ENCODE measurements around the gene PCDHB7.
"Not testable (repeated sequence)": the region's sequence is repeated elsewhere in the genome, so short reads cannot be mapped to it uniquely, and the experiment has no call there.

Gene PCDHB7

DNA sequence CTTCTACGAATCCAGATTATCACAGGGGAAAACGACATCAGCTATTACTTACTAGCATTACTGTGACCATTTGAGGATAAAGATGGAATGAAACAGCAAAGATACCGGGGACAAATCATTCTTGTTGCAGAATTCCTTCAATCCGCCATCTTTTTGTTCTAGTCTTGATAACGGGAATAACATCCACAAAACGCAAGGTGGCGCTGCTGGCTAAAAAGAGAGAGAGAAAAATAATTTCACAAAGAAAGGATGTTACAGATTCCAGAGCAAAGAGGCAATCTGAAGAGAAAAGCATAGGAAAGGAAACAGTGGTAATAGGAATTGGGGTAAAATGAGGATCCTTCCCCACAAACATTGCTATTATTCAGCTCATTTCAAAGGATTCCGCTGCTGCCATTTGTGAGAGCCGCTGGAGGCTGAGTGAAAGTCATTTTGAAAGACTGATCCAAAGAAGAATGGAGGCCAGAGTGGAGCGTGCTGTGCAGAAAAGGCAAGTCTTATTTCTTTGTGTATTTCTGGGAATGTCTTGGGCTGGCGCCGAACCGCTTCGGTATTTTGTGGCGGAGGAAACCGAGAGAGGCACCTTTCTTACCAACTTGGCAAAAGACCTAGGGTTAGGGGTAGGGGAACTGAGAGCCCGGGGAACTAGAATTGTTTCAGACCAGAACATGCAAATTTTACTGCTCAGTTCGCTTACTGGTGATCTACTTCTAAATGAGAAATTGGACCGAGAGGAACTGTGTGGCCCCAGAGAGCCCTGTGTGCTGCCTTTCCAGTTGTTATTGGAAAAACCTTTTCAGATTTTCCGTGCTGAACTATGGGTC is at the start of gene PCDHB7:
Gene PCDHB7, plus strand, starts transcription at position 264 of the 824 bp plus-strand sequence. Its CDS starts 192 bp downstream, at position 456.
- DNase-seq (ENCODE audit: low spot score) = peak; percentile 25

- not testable (repeated sequence) for DNase-seq (ENCODE audit: low spot score)
These were observed 48.9 kb upstream of the PCDHB7 start for GRCh38 chr5:141123396-141124135.

- no peak for DNase-seq (ENCODE audit: low spot score)
These were observed 45.1 kb upstream of the PCDHB7 start for GRCh38 chr5:141127305-141127704.

DNA sequence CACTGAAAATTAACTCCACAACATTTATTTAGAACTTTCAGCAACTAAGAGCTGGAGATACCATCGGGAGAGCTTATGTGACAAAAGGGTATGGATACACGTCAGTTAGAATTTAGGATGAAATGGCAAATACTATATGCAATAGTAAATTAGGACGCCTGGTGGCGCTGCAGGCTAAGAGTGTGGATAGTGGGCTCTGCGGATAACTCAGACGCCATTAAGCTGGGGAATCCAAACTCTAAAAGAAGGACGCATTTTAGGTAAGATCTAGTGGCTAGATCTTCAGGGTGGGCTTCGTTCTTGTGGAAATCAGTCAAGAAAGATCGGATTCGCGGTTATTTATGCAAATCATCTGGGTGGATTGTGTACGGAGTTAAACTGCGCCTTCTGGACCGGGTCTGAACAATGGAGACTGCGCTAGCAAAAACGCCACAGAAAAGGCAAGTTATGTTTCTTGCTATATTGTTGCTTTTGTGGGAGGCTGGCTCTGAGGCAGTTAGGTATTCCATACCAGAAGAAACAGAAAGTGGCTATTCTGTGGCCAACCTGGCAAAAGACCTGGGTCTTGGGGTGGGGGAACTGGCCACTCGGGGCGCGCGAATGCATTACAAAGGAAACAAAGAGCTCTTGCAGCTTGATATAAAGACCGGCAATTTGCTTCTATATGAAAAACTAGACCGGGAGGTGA is 37.3 kb upstream of the PCDHB7 start, which contains the start of gene PCDHB5:
Gene PCDHB5, plus strand, starts transcription at position 177 of the 688 bp plus-strand sequence. Its CDS starts 229 bp downstream, at position 406.
- DNase-seq (ENCODE audit: low spot score) = peak; percentile 36

GRCh38 chr5:141135718-141136266 is 36.7 kb upstream of the PCDHB7 start:
- no peak for DNase-seq (ENCODE audit: low spot score)

DNA sequence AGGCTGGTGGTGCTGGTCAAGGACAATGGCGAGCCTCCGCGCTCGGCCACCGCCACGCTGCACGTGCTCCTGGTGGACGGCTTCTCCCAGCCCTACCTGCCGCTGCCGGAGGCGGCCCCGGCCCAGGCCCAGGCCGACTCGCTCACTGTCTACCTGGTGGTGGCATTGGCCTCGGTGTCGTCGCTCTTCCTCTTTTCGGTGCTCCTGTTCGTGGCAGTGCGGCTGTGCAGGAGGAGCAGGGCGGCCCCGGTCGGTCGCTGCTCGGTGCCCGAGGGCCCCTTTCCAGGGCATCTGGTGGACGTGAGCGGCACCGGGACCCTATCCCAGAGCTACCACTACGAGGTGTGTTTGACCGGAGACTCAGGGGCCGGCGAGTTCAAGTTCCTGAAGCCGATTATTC is 35.1 kb upstream of the PCDHB7 start:
- not testable (repeated sequence) for DNase-seq (ENCODE audit: low spot score)

- DNase-seq (ENCODE audit: low spot score) = peak; percentile 26
These were observed 22.6 kb upstream of the PCDHB7 start, which contains the start of gene PCDHB6 for GRCh38 chr5:141149812-141150211. Gene PCDHB6 (plus strand): TSS chr5:141150057. CDS start chr5:141150258, 201 bp downstream.

- no peak for DNase-seq (ENCODE audit: low spot score)
These were observed 22.0 kb upstream of the PCDHB7 start for GRCh38 chr5:141150224-141150992.

DNA sequence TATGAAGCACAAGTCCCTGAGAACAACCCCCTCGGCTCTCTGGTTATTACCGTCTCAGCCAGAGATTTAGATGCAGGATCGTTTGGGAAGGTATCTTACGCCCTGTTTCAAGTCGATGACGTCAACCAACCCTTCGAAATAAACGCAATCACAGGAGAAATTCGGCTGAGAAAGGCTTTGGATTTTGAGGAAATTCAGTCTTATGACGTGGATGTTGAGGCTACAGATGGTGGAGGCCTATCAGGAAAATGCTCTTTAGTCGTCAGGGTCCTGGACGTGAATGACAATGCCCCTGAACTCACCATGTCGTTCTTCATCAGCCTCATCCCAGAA is 21.5 kb upstream of the PCDHB7 start:
- DNase-seq (ENCODE audit: low spot score) = no peak

DNA sequence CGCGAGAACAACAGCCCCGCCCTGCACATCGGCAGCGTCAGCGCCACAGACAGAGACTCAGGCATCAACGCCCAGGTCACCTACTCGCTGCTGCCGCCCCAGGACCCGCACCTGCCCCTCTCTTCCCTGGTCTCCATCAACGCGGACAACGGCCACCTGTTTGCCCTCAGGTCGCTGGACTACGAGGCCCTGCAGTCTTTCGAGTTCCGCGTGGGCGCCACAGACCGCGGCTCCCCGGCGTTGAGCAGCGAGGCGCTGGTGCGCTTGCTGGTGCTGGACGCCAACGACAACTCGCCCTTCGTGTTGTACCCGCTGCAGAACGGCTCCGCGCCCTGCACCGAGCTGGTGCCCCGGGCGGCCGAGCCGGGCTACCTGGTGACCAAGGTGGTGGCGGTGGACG is 20.8 kb upstream of the PCDHB7 start:
- not testable (repeated sequence) for DNase-seq (ENCODE audit: low spot score)

DNA sequence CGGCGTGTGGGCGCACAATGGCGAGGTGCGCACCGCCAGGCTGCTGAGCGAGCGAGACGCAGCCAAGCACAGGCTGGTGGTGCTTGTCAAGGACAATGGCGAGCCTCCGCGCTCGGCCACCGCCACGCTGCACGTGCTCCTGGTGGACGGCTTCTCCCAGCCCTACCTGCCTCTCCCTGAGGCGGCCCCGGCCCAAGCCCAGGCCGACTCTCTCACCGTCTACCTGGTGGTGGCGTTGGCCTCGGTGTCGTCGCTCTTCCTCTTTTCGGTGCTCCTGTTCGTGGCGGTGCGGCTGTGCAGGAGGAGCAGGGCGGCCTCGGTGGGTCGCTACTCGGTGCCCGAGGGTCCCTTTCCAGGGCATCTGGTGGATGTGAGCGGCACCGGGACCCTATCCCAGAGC is 20.3 kb upstream of the PCDHB7 start:
- DNase-seq (ENCODE audit: low spot score) = not testable (repeated sequence)

GRCh38 chr5:141155540-141156374 is 16.7 kb upstream of the PCDHB7 start:
- DNase-seq (ENCODE audit: low spot score) = peak; percentile 7

- DNase-seq (ENCODE audit: low spot score) = not testable (repeated sequence)
These were observed 15.1 kb upstream of the PCDHB7 start for GRCh38 chr5:141157356-141157755.

GRCh38 chr5:141157901-141158300 is 14.5 kb upstream of the PCDHB7 start:
- DNase-seq (ENCODE audit: low spot score) = not testable (repeated sequence)

DNA sequence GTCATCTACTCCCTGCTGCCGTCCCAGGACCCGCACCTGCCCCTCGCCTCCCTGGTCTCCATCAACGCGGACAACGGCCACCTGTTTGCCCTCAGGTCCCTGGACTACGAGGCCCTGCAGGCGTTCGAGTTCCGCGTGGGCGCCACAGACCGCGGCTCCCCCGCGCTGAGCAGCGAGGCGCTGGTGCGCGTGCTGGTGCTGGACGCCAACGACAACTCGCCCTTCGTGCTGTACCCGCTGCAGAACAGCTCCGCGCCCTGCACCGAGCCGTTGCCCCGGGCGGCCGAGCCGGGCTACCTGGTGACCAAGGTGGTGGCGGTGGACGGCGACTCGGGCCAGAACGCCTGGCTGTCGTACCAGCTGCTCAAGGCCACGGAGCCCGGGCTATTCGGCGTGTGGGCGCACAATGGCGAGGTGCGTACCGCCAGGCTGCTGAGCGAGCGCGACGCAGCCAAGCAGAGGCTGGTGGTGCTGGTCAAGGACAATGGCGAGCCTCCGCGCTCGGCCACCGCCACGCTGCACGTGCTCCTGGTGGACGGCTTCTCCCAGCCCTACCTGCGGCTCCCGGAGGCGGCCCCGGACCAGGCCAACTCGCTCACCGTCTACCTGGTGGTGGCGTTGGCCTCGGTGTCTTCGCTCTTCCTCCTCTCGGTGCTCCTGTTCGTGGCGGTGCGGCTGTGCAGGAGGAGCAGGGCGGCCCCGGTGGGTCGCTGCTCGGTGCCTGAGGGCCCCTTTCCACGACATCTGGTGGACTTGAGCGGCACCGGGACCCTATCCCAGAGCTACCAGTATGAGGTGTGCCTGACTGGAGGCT is 2.1 kb downstream of the PCDHB7 start:
- not testable (repeated sequence) for DNase-seq (ENCODE audit: low spot score)

DNA sequence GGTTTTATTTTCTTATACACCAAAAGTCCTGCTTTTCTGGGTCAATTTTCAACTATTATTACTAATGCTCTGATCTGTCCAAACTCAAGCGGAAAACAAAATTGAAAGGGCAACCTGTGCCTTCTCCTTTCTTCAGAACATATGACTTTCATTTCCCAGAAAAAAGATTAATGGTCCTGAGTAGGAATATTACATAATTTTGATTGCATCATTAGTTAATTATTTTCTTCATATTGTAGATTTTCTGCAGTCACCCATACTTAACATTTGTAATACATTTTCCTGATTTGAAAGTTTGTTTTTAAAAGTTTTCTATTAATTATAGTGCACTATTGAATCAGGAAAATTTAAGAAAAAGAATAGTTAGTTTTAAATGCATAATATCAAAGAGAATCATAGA is 3.5 kb downstream of the PCDHB7 start:
- DNase-seq (ENCODE audit: low spot score) = no peak

- DNase-seq (ENCODE audit: low spot score) = not testable (repeated sequence)
These were observed 5.2 kb downstream of the PCDHB7 start, which contains the start of gene PCDHB8 for GRCh38 chr5:141177577-141178191. Gene PCDHB8 (plus strand): TSS chr5:141177790. CDS start chr5:141178035, 245 bp downstream.

- DNase-seq (ENCODE audit: low spot score) = not testable (repeated sequence)
These were observed 6.9 kb downstream of the PCDHB7 start for GRCh38 chr5:141179371-141179770.

DNA sequence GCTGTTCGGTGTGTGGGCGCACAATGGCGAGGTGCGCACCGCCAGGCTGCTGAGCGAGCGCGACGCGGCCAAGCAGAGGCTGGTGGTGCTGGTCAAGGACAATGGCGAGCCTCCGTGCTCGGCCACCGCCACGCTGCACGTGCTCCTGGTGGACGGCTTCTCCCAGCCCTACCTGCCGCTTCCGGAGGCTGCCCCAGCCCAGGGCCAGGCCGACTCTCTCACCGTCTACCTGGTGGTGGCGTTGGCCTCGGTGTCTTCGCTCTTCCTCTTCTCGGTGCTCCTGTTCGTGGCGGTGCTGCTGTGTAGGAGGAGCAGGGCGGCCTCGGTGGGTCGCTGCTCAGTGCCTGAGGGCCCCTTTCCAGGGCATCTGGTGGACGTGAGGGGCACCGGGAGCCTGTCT is 7.4 kb downstream of the PCDHB7 start:
- DNase-seq (ENCODE audit: low spot score) = not testable (repeated sequence)
